Thyroid gland (tissue), 4 donors: Measurements from ENCODE around the gene ST6GALNAC2. TPM values are rescaled to one million over a fixed set of nuclear protein-coding genes. Genes with fewer than 3 reads are reported as not detected.
"Not testable (repeated sequence)": the region's sequence is repeated elsewhere in the genome, so short reads cannot be mapped to it uniquely, and the experiment has no call there.

Experiments
- DNase-seq, 2 donors: peaks; one replicate each; pipeline ENCODE4 v3.0.0-alpha.2; 2019
- H3K27ac ChIP-seq, 3 donors: fragments of 200-600 bp; sonication (generic); 1 replicate in 2 of 3; 2 replicates in 1 of 3; pipeline ENCODE4 v1.5.1; 2016 to 2019; ENCODE audit warnings: mild to moderate bottlenecking in 1 of 3, moderate library complexity in 1 of 3
- H3K27me3 ChIP-seq: fragments of 200-600 bp; sonication (generic); one replicate; pipeline ENCODE4 v1.5.1; 2019
- H3K36me3 ChIP-seq, 2 donors: fragments of 200-600 bp; sonication (generic); one replicate each; pipeline ENCODE4 v1.5.1; 2016 to 2019
- H3K4me1 ChIP-seq, 2 donors: fragments of 200-600 bp; sonication (generic); one replicate each; pipeline ENCODE4 v1.5.1; 2017 to 2019
- H3K4me3 ChIP-seq, 3 donors: fragments of 200-600 bp; sonication (generic); replicated peaks in 1 of 3; 1 replicate in 2 of 3; 2 replicates in 1 of 3; pipeline ENCODE4 v1.5.1; 2016; ENCODE audit warnings: mild to moderate bottlenecking in 1 of 3
- H3K9me3 ChIP-seq: fragments of 200-600 bp; sonication (generic); one replicate; pipeline ENCODE4 v1.5.1; 2017
- POLR2A ChIP-seq, 2 donors: fragments of 450-650 bp; IDR thresholded peaks; one replicate each; pipeline ENCODE4 v1.6.1; 2017; ENCODE audit warnings: antibody characterized with exemption in 2 of 2, mild to moderate bottlenecking in 2 of 2, moderate library complexity in 1 of 2
- WGBS, 2 donors: methylation state at CpG; one replicate each; pipeline ENCODE4 v1.1.5; 2017; 5-methylcytosine and 5-hydroxymethylcytosine counted together
- intact Hi-C: fragments of 100-400 bp; cut with DNase I; formaldehyde crosslinking; loops from one replicate; pipeline ENCODE4 v1.15.1; 2023
- total RNA-seq, 4 donors: library from RNA; depleted of rRNA; stranded (reverse); fragments of >200 nt; gene quantifications; one replicate each; pipeline ENCODE4 v1.2.3, GENCODE V29; 2016
- TF ChIP-seq, protein P1 (sequence below), 6 experiments: fragments of 200-600 bp in 3 of 6; fragments of 450-650 bp in 3 of 6; sonication (generic) in 3 of 6; IDR thresholded peaks; one replicate each; pipeline ENCODE4 v1.5.1; 2016 to 2019; ENCODE audit warnings: antibody characterized with exemption in 6 of 6, mild to moderate bottlenecking in 2 of 6, inconsistent platforms in 1 of 6, moderate library complexity in 1 of 6

The ST6GALNAC2 gene
- total RNA-seq, 4 donors from 2014 or later: 32.7 to 65.4 (median 42.6) TPM

DNA sequence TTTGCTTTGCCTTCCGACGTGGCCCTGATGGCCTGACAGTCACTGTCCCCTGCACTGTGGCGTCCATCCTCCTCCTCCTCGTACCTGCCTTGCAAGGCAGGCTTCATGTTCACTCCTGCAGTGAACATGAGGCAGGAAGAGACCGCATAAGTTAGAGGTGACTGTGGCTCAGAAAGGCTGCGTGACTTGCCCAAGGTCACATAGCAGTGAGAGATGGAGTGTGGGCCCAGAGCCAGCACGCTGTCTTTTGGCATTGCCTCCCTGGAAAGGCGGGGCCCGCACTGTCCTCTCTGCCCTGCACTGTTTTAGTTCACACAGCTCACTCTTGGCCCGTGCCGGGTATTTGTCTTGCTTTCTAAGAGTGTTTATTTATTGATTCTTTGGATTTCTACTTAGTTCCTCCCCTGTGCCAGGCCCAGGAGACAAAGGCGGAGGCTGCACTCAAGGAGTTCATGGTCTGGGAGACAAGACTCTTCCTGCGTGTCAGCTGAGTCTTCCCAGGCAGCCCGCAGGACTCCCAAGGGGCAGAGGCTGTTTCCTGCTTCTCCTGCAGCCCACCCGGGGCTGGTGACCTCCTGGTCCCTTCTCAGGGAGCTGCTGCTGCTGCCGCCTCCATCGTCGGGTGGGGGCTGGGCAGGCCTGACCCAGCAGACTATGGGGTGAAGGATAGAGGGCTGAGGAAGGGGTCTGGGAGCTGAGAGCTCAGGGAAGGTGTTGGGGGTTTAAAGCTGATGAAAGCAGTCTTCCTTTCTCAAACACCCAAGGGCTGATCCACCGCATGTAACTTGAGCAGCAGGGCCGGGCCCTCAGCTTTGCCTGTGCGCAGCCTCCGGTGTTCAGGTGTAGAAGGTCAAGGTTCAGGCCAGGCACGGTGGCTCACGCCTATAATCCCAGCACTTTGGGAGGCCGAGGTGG is 60.8 kb downstream of the ST6GALNAC2 start:
- Histone ChIP-seq H3K4me3 (no peak overlapping the region), H3K9me3 (no peaks in the 10 kb centered on the region), H3K27me3 (no peaks in the 10 kb centered on the region), H3K36me3 (no peaks in the 10 kb centered on the region), H3K4me1 (peaks cover 18 to 56% of the 10 kb centered on the region in 2 donors), H3K27ac (peak overlapping the region; percentile 44 to 66 (median 59))
- DNase-seq: peak; percentile 20 to 44
- intact Hi-C loops: loop anchor here (5.0 to 10.0 kb wide), 4 partner anchors 62 to 192 kb away; partner anchors contain the start of gene ST6GALNAC2
- 58 to 66% methylated on average over 20 to 25 of the region's 25 CpGs for WGBS, 2 donors
- no peak for TF ChIP-seq POLR2A (IDR thresholded peaks at IDR 0.05)
- TF ChIP-seq, protein P1, sequence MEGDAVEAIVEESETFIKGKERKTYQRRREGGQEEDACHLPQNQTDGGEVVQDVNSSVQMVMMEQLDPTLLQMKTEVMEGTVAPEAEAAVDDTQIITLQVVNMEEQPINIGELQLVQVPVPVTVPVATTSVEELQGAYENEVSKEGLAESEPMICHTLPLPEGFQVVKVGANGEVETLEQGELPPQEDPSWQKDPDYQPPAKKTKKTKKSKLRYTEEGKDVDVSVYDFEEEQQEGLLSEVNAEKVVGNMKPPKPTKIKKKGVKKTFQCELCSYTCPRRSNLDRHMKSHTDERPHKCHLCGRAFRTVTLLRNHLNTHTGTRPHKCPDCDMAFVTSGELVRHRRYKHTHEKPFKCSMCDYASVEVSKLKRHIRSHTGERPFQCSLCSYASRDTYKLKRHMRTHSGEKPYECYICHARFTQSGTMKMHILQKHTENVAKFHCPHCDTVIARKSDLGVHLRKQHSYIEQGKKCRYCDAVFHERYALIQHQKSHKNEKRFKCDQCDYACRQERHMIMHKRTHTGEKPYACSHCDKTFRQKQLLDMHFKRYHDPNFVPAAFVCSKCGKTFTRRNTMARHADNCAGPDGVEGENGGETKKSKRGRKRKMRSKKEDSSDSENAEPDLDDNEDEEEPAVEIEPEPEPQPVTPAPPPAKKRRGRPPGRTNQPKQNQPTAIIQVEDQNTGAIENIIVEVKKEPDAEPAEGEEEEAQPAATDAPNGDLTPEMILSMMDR (IDR thresholded peaks at IDR 0.05): no peak

DNA sequence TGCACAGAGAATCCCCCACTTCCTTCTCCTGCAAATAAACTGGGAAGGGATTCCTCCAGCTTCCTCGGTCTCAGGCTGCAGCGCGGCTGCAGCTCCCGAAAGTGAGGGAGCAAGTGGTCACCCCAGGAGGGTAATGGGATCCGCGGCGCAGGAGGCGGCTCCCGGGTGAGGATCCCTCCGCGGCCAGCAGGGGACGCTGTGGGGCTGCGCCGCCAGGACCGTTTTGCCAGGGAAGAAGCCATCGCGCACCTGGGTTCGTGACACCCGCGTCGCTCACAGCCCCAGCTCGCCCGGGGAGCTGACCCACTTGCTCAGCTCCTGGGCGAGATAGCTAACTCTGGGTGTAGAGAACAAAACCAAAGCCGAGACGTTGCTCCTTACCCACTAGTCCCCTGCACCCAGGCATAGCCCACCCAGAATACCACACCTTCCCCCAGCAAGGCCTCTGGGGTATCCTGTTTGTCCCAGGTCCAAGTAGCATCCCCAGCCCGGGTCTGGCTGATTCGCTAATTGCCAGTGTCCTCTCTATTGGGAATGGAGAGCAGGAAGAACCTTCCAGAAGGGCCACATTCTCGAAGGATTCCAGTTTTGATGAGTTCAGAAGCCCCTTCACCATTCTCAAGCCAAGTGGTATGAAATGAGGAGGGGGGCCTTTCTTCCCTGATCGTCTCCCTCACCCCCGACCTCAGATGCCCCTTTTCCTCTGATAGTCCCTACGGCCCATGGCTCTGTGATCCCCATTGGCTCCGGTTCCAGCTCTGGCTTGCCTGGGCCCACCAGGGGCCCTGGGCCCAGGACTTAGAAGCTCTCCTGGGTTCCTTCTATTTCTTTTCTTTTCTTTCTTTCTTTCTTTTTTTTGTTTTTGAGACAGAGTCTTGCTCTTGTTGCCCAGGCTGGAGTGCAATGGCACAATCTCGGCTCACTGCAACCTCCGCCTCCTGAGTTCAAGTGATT is 62.3 kb downstream of the ST6GALNAC2 start:
- Histone ChIP-seq H3K9me3 (no peaks in the 10 kb centered on the region), H3K4me1 (peaks cover 16 to 43% of the 10 kb centered on the region in 2 donors), H3K36me3 (no peaks in the 10 kb centered on the region), H3K27me3 (no peaks in the 10 kb centered on the region), H3K27ac (no peak overlapping the region), H3K4me3 (no peak overlapping the region)
- intact Hi-C loops: loop anchor here (2.0 to 10.0 kb wide), 5 partner anchors 19 to 194 kb away; partner anchors contain the start of gene ST6GALNAC2
- DNase-seq: peak; percentile 68 to 77
- WGBS, 2 donors: 34 to 60% methylated on average over 11 to 25 of the region's 35 CpGs
- TF ChIP-seq, protein P1 (IDR thresholded peaks at IDR 0.05): peak; percentile 97 to 99 (median 99)
- TF ChIP-seq POLR2A (IDR thresholded peaks at IDR 0.05): no peak

DNA sequence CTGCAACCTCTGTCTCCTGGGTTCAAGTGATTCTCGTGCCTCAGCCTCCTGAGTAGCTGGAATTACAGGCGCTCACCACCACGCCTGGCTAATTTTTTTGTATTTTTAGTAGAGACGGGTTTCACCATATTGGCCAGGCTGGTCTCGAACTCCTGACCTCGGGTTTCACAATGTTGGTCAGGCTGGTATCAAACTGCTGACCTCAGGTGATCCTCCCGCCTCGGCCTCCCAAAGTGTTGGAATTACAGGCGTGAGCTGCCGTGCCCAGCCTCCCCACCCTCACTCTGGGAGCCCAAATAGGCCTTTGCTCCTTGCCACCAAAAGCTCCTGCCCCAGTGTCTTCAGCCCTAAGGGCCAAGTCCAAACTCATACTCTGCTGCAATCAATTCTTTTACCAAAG is 64.0 kb downstream of the ST6GALNAC2 start:
- not testable (repeated sequence) for H3K9me3 ChIP-seq, H3K36me3 ChIP-seq, H3K27me3 ChIP-seq, DNase-seq, H3K4me3 ChIP-seq, H3K27ac ChIP-seq
- H3K4me1 ChIP-seq: peaks cover 15 to 40% of the 10 kb centered on the region in 2 donors
- WGBS, 2 donors: 82 to 91% methylated on average over 10 of the region's 10 CpGs
- intact Hi-C loops: loop anchor here (2.0 to 10.0 kb wide), 5 partner anchors 21 to 196 kb away; partner anchors contain the start of gene ST6GALNAC2

DNA sequence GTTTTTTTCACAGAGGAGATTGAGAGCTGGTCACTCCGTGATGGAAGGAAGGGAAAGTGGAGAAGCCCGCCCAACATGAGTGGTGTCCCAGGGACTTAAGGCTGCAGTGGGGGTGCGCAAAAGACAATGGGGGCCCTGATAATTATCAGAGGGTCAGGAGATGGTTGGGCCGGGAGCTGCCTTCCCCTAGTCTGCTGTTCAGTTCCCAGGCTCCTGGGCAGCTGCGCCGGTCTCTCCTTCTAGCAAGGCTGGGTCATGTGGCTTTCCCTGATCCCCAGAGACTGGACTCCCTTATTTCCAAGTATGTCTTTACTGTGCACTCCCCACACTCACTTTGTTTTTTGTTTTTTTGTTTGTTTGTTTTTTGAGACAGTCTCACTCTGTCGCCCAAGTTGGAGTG is 64.4 kb downstream of the ST6GALNAC2 start:
- 93 to 98% methylated on average over 7 of the region's 7 CpGs for WGBS, 2 donors
- Histone ChIP-seq H3K9me3 (no peaks in the 10 kb centered on the region), H3K27me3 (no peaks in the 10 kb centered on the region), H3K27ac (no peak overlapping the region), H3K4me3 (no peak overlapping the region), H3K36me3 (no peaks in the 10 kb centered on the region), H3K4me1 (peaks cover 15 to 37% of the 10 kb centered on the region in 2 donors)
- TF ChIP-seq, protein P1 (IDR thresholded peaks at IDR 0.05): no peak
- no peak for TF ChIP-seq POLR2A (IDR thresholded peaks at IDR 0.05)
- intact Hi-C loops: loop anchor here (5.0 to 10.0 kb wide), 4 partner anchors 66 to 196 kb away; partner anchors contain the start of gene ST6GALNAC2
- no peak for DNase-seq
